ENCODE measurements around the gene PDP2. TPM values are rescaled to one million over a fixed set of nuclear protein-coding genes. Genes with fewer than 3 reads are reported as not detected.
A peak's percentile ranks its signal among the peaks of the same experiment; 100 is the strongest.

Gene PDP2
- total RNA-seq, 1 experiment from 2014 or later: 28.4 TPM

- Mint-ChIP-seq H3K27me3 (ENCODE audit: low read depth) (peaks cover 13% of the 10 kb centered on the region), H3K4me3 (peak within 1 kb of the TSS; percentile 96), H3K9me3 (no peaks in the 10 kb centered on the region), H3K27ac (peak within 1 kb of the TSS; percentile 69), H3K4me1 (peaks cover 29% of the 10 kb centered on the region), H3K36me3 (no peaks in the 10 kb centered on the region; the same call in 1 of the 2 replicates)
- ATAC-seq (peak; percentile 78), DNase-seq (ENCODE audit: low spot score) (peak; percentile 76)
- CTCF ChIA-PET: interaction anchor here (0.7 to 2.1 kb wide), 5 partner anchors 25 to 61 kb away, joined by 3 to 5 read pairs (median 4); partner anchors contain the start of gene CES3
- POLR2A ChIA-PET: no interaction called here
- TF ChIP-seq IRF2 (CRISPR knock-in tag; IDR thresholded peaks at IDR 0.05; ENCODE audit: borderline replicate concordance, low read depth): no peak
- TF ChIP-seq ZNF121 (CRISPR knock-in tag; IDR thresholded peaks at IDR 0.05): no peak
- TF ChIP-seq ETV6 (CRISPR knock-in tag; IDR thresholded peaks at IDR 0.05): peak; percentile 81
- TF ChIP-seq ZNF423 (CRISPR knock-in tag; IDR thresholded peaks at IDR 0.05): peak; percentile 40; the same call in 1 of the 2 replicates
- TF ChIP-seq AR (CRISPR knock-in tag; IDR thresholded peaks at IDR 0.05): no peak
- no peak for TF ChIP-seq OVOL2 (CRISPR knock-in tag; IDR thresholded peaks at IDR 0.05; ENCODE audit: borderline replicate concordance)
- TF ChIP-seq ZNF232 (CRISPR knock-in tag; IDR thresholded peaks at IDR 0.05): no peak
- TF ChIP-seq AFF4 (CRISPR knock-in tag; IDR thresholded peaks at IDR 0.05; ENCODE audit: borderline replicate concordance): no peak
- peak; percentile 64; the same call in 1 of the 2 replicates for TF ChIP-seq HMGXB4 (CRISPR knock-in tag; IDR thresholded peaks at IDR 0.05)
- TF ChIP-seq TEAD4 (CRISPR knock-in tag; IDR thresholded peaks at IDR 0.05): no peak
- peak; percentile 70; the same call in 1 of the 2 replicates for TF ChIP-seq ZBTB21 (CRISPR knock-in tag; IDR thresholded peaks at IDR 0.05; ENCODE audit: borderline replicate concordance)
- peak; percentile 81 for TF ChIP-seq MAX (CRISPR knock-in tag; IDR thresholded peaks at IDR 0.05)
- TF ChIP-seq ZBTB43 (CRISPR knock-in tag; IDR thresholded peaks at IDR 0.05): 0 out of 2 replicates have a peak, but pooled peaks have one; percentile 51
- no peak for TF ChIP-seq ZNF416 (CRISPR knock-in tag; IDR thresholded peaks at IDR 0.05)
- no peak for TF ChIP-seq MXD4 (CRISPR knock-in tag; IDR thresholded peaks at IDR 0.05; ENCODE audit: borderline replicate concordance)
- TF ChIP-seq ZNF317 (CRISPR knock-in tag; IDR thresholded peaks at IDR 0.05; ENCODE audit: borderline replicate concordance, low read depth): no peak
- TF ChIP-seq USF2 (CRISPR knock-in tag; IDR thresholded peaks at IDR 0.05): no peak
- TF ChIP-seq ZNF263 (CRISPR knock-in tag; IDR thresholded peaks at IDR 0.05; ENCODE audit: low read depth): no peak
- peak; percentile 84 for TF ChIP-seq GABPB1 (CRISPR knock-in tag; IDR thresholded peaks at IDR 0.05)
- TF ChIP-seq MLX (CRISPR knock-in tag; IDR thresholded peaks at IDR 0.05): no peak
- no peak for TF ChIP-seq ZNF532 (CRISPR knock-in tag; IDR thresholded peaks at IDR 0.05; ENCODE audit: borderline replicate concordance)
Observed at GRCh38 chr16:66934138-66934838, 54.0 kb downstream of the PDP2 start, which contains the start of gene CIAO2B. TSS of gene CIAO2B (minus strand) at chr16:66934402. CDS start at chr16:66934364, 38 bp downstream.

Measured in WTC11 (cell line).